Endothelial cell of umbilical vein (primary cell): ENCODE measurements around the gene PDCD1LG2. TPM values are rescaled to one million over a fixed set of nuclear protein-coding genes. Genes with fewer than 3 reads are reported as not detected.

ENCODE experiments used
- BruUV-seq: library from RNA; stranded (reverse); fragments of 400-500 nt; replicated peaks from 2 replicates; lab custom pipeline; 2021; lab: Mats Ljungman, UMichigan
- CTCF ChIA-PET: fragments of 300-600, 350-600 bp; sonication (Branson Sonifier 250); formaldehyde crosslinking; loops from one replicate; lab custom pipeline; 2021; ENCODE audit warnings: antibody characterized with exemption, inconsistent platforms; lab: Charles Lee
- POLR2A ChIA-PET: fragments of 300-600, 350-600 bp; sonication (Branson Sonifier 250); formaldehyde crosslinking; loops from one replicate; lab custom pipeline; 2021; ENCODE audit warnings: antibody characterized with exemption, inconsistent platforms; lab: Charles Lee
- DNase-seq: peaks from one replicate; pipeline ENCODE4 v3.0.0-alpha.2; 2011; ENCODE audit warnings: low read depth, low spot score
- FAIRE-seq: peaks from 2 replicates; lab custom pipeline; 2011; peaks lifted over from hg19 to GRCh38; lab: Jason Lieb, UNC
- H2AFZ ChIP-seq: 2 replicates; pipeline ENCODE4 v1.6.0; 2012; ENCODE audit warnings: low read depth, low read length, control low read depth, inconsistent platforms
- H3K27ac ChIP-seq: 2 replicates; pipeline ENCODE4 v1.5.1; 2011; ENCODE audit warnings: low read depth, mild to moderate bottlenecking, control low read depth, low read length, moderate library complexity; ENCODE audit not compliant: insufficient read depth
- H3K27me3 ChIP-seq, 2 experiments: 2 replicates each; pipeline versions ENCODE4 v1.6.0 to v1.6.1; 2011; ENCODE audit warnings: low read length in 2 of 2, mixed read lengths in 1 of 2; ENCODE audit not compliant: control insufficient read depth in 2 of 2, insufficient read depth in 2 of 2
- H3K36me3 ChIP-seq, 2 experiments: 2 replicates in 1 of 2; 3 replicates in 1 of 2; pipeline ENCODE4 v1.5.1; 2011; ENCODE audit warnings: low read length in 2 of 2, mild to moderate bottlenecking in 1 of 2, moderate library complexity in 1 of 2; ENCODE audit not compliant: control insufficient read depth in 2 of 2, insufficient read depth in 2 of 2; ENCODE audit errors: extremely low read depth in 1 of 2
- H3K4me1 ChIP-seq: 3 replicates; pipeline ENCODE4 v1.5.1; 2011; ENCODE audit warnings: mild to moderate bottlenecking, low read length; ENCODE audit not compliant: control insufficient read depth, insufficient read depth; ENCODE audit errors: extremely low read depth
- H3K4me2 ChIP-seq: 2 replicates; pipeline ENCODE4 v1.6.1; 2011; ENCODE audit warnings: low read length, control low read depth, mixed read lengths; ENCODE audit not compliant: insufficient read depth
- H3K4me3 ChIP-seq, 3 experiments: fragments of 200-600 bp in 1 of 3; sonication (generic), shearing (Covaris generic) in 1 of 3; replicated peaks in 1 of 3; 2 replicates each; pipeline ENCODE4 v1.5.1; 2011 to 2016; ENCODE audit warnings: control low read depth in 3 of 3, low read length in 3 of 3, mild to moderate bottlenecking in 2 of 3, inconsistent platforms in 1 of 3, low read depth in 1 of 3, moderate library complexity in 1 of 3; ENCODE audit not compliant: insufficient read depth in 1 of 3
- H3K79me2 ChIP-seq: 2 replicates; pipeline ENCODE4 v1.6.0; 2012; ENCODE audit warnings: low read length, inconsistent platforms; ENCODE audit not compliant: control insufficient read depth, insufficient read depth
- H3K9ac ChIP-seq: replicated peaks from 2 replicates; pipeline ENCODE3; 2011; ENCODE audit warnings: low read length, control low read depth; ENCODE audit not compliant: insufficient read depth; ENCODE audit errors: extremely low read depth
- H3K9me1 ChIP-seq: replicated peaks from 3 replicates; pipeline ENCODE4 v1.6.0; 2011; ENCODE audit warnings: mild to moderate bottlenecking, low read length; ENCODE audit not compliant: control insufficient read depth, insufficient read depth; ENCODE audit errors: extremely low read depth
- H3K9me3 ChIP-seq: replicated peaks from 2 replicates; pipeline ENCODE4 v1.5.1; 2012; ENCODE audit warnings: low read length, inconsistent platforms; ENCODE audit not compliant: control insufficient read depth, insufficient read depth
- H4K20me1 ChIP-seq: replicated peaks from 2 replicates; pipeline ENCODE3; 2011; ENCODE audit warnings: mild to moderate bottlenecking, low read length; ENCODE audit not compliant: control insufficient read depth, insufficient read depth; ENCODE audit errors: extremely low read depth
- CTCF ChIP-seq, 2 donors: IDR thresholded peaks; 1 replicate in 1 of 2; 2 replicates in 1 of 2; pipeline ENCODE4 v1.5.1; 2011; ENCODE audit warnings: low read length in 2 of 2, mild to moderate bottlenecking in 2 of 2, moderate library complexity in 2 of 2, control low read depth in 1 of 2, inconsistent platforms in 1 of 2, low read depth in 1 of 2; ENCODE audit not compliant: insufficient read depth in 1 of 2; ENCODE audit errors: extremely low read depth in 1 of 2
- EZH2 ChIP-seq: IDR thresholded peaks from 2 replicates; pipeline ENCODE4 v1.6.1; 2012; ENCODE audit warnings: borderline replicate concordance, low read depth, mild to moderate bottlenecking, moderate library complexity, low read length, inconsistent platforms; ENCODE audit not compliant: severe bottlenecking
- GATA2 ChIP-seq: IDR thresholded peaks from 2 replicates; pipeline ENCODE4 v1.7.0; 2011; ENCODE audit warnings: low read depth, mild to moderate bottlenecking, moderate library complexity, mixed read lengths, low read length; ENCODE audit not compliant: insufficient read length, insufficient read depth
- JUN ChIP-seq: IDR thresholded peaks from 2 replicates; pipeline ENCODE4 v1.6.1; 2011; ENCODE audit warnings: borderline replicate concordance, low read depth; ENCODE audit not compliant: insufficient read length, insufficient read depth
- MAX ChIP-seq: IDR thresholded peaks from 2 replicates; pipeline ENCODE4 v1.6.1; 2011; ENCODE audit not compliant: insufficient read depth, insufficient read length
- MYC ChIP-seq: IDR thresholded peaks from one replicate; pipeline ENCODE4 v1.6.1; 2011; ENCODE audit warnings: mild to moderate bottlenecking, low read depth, low read length
- POLR2A ChIP-seq: IDR thresholded peaks from 2 replicates; pipeline ENCODE4 v1.6.1; 2012; ENCODE audit warnings: low read depth, mild to moderate bottlenecking, control low read depth, low read length
- POLR2AphosphoS5 ChIP-seq: IDR thresholded peaks from 2 replicates; pipeline ENCODE4 v1.6.1; 2012; ENCODE audit warnings: low read depth, mild to moderate bottlenecking, control low read depth, low read length, moderate library complexity; ENCODE audit not compliant: insufficient read depth
- dilution Hi-C: fragments of 300-500 bp; cut with MboI; formaldehyde crosslinking; loops from one replicate; pipeline ENCODE4 v1.15.0; 2019; ENCODE audit warnings: low sequenced_read_pairs; ENCODE audit not compliant: extremely low pct_ligation_motif_present
- intact Hi-C: fragments of 100-400 bp; cut with micrococcal nuclease; formaldehyde crosslinking; loops from one replicate; pipeline ENCODE4 v1.10.0; 2022
- polyA plus RNA-seq, 4 experiments: library from polyadenylated mRNA; depleted of rRNA in 3 of 4; stranded (reverse) in 3 of 4; unstranded in 1 of 4; fragments of >200 nt; gene quantifications; 2 replicates each; pipeline versions ENCODE4 v1.2.1 to v1.2.3, GENCODE V29; 2011 to 2012; ENCODE audit warnings: missing spikeins in 1 of 4
- total RNA-seq: library from RNA; stranded (reverse); gene quantifications from 2 replicates; pipeline ENCODE4 v1.2.3, GENCODE V29; 2021

PDCD1LG2 gene
- total and polyA plus RNA-seq, 2 donors (not counting 3 experiments of a cell fraction or from before 2014, with no cell fraction given), result 7.9 to 9.5 TPM

- dilution Hi-C loops (no loop called here), intact Hi-C loops (no loop called here)
- FAIRE-seq (no peak), DNase-seq (no peak)
- H3K4me2 ChIP-seq, result no peak overlapping the region
- H3K4me3 ChIP-seq, result no peak overlapping the region
- TF ChIP-seq JUN (no peak), POLR2A (no peak), CTCF (IDR thresholded peaks at IDR 0.05; ENCODE audit: extremely low read depth in 1 of 2, insufficient read depth in 1 of 2, low read depth in 1 of 2, low read length in 2 of 2) (no peak), GATA2 (no peak), MYC (no peak), POLR2AphosphoS5 (no peak), MAX (no peak), EZH2 (no peak)
- no peak overlapping the region for H3K27ac ChIP-seq
- no peaks in the 10 kb centered on the region for H3K36me3 ChIP-seq
- H3K9me1 ChIP-seq, result no peaks in the 10 kb centered on the region
- no peak overlapping the region for H3K9ac ChIP-seq
- H3K4me1 ChIP-seq, result no peaks in the 10 kb centered on the region
- no peaks in the 10 kb centered on the region for H4K20me1 ChIP-seq
- ChIA-PET POLR2A (no interaction called here), CTCF (interaction anchor here (0.8 to 1.1 kb wide), 4 partner anchors 10 to 103 kb away, joined by 3 to 5 read pairs (median 3); no protein-coding TSS in a partner anchor)
- H2AFZ ChIP-seq, result peak overlapping the region; percentile 19
- H3K27me3 ChIP-seq, result no peaks in the 10 kb centered on the region
- H3K79me2 ChIP-seq, result no peaks in the 10 kb centered on the region
- H3K9me3 ChIP-seq, result no peaks in the 10 kb centered on the region
- no TSS peak for BruUV-seq
These were observed 30.2 kb upstream of the PDCD1LG2 start for GRCh38 chr9:5479994-5480694.
